AG10803 (cell line): ENCODE data around the gene EPHA7.
A peak's percentile ranks its signal among the peaks of the same experiment; 100 is the strongest.

Experiments
- DNase-seq: peaks from one replicate; pipeline ENCODE4 v3.0.0; 2010; ENCODE audit warnings: low read depth
- H3K4me3 ChIP-seq: 2 replicates; pipeline ENCODE4 v1.5.1; 2011; ENCODE audit warnings: mild to moderate bottlenecking, low read length, control low read depth
- CTCF ChIP-seq: conservative IDR thresholded peaks from 2 replicates; pipeline ENCODE4 v1.5.1; 2011; ENCODE audit warnings: mild to moderate bottlenecking, low read length, control low read depth, inconsistent platforms

EPHA7 gene

GRCh38 chr6:93424303-93425064 is 5.1 kb upstream of the EPHA7 start:
- TF ChIP-seq CTCF, result peak; percentile 50
- H3K4me3 ChIP-seq, result no peak overlapping the region
- no peak for DNase-seq

- TF ChIP-seq CTCF, result peak; percentile 31
- no peak for DNase-seq
- no peak overlapping the region for H3K4me3 ChIP-seq
Measured at GRCh38 chr6:93423542-93423941, 4.2 kb upstream of the EPHA7 start.

- no peak for DNase-seq
- H3K4me3 ChIP-seq, result no peak overlapping the region
- TF ChIP-seq CTCF, result no peak
Measured at GRCh38 chr6:93420163-93420795, 920 bp upstream of the EPHA7 start.

- no peak for TF ChIP-seq CTCF
- no peak for DNase-seq
- peak overlapping the region; percentile 41 for H3K4me3 ChIP-seq
Measured at GRCh38 chr6:93418408-93419303, 703 bp downstream of the EPHA7 start.

GRCh38 chr6:93418033-93418407 is 1.3 kb downstream of the EPHA7 start:
- H3K4me3 ChIP-seq, result no peak overlapping the region
- DNase-seq, result no peak
- no peak for TF ChIP-seq CTCF

GRCh38 chr6:93417421-93418013 is 1.8 kb downstream of the EPHA7 start:
- TF ChIP-seq CTCF, result no peak
- no peak for DNase-seq
- no peak overlapping the region for H3K4me3 ChIP-seq
